Neural cell (in vitro differentiated cells): ENCODE results near the gene G6PD. TPM values are rescaled to one million over a fixed set of nuclear protein-coding genes. Genes with fewer than 3 reads are reported as not detected.

Experiments
- H2AFZ ChIP-seq: fragments of 200-600, 300-800 bp; sonication (generic), shearing (Covaris generic); 2 replicates; pipeline ENCODE4 v1.6.0; 2014; ENCODE audit warnings: low read depth, mild to moderate bottlenecking, antibody characterized with exemption, low read length, moderate library complexity
- H3F3A ChIP-seq: fragments of 200-600 bp; shearing (Covaris generic); 2 replicates; pipeline ENCODE4 v1.6.1; 2016; ENCODE audit warnings: mild to moderate bottlenecking, moderate library complexity, mixed read lengths, antibody characterized with exemption, low read length; ENCODE audit not compliant: insufficient read depth, poor library complexity, severe bottlenecking
- H3K27ac ChIP-seq: fragments of 200-600, 300-800 bp; sonication (generic), shearing (Covaris generic); 2 replicates; pipeline ENCODE4 v1.5.1; 2014; ENCODE audit warnings: mild to moderate bottlenecking, low read length, moderate library complexity
- H3K27me3 ChIP-seq: fragments of 300-800, 200-600 bp; sonication (generic), shearing (Covaris generic); 2 replicates; pipeline ENCODE4 v1.6.0; 2014; ENCODE audit warnings: mild to moderate bottlenecking, low read depth, low read length, moderate library complexity; ENCODE audit not compliant: insufficient read depth
- H3K36me3 ChIP-seq: fragments of 300-800, 200-600 bp; sonication (generic), shearing (Covaris generic); 2 replicates; pipeline ENCODE4 v1.5.1; 2014; ENCODE audit warnings: mild to moderate bottlenecking, antibody characterized with exemption, low read length, moderate library complexity; ENCODE audit not compliant: insufficient read depth
- H3K4me2 ChIP-seq: fragments of 300-800, 200-600 bp; sonication (generic), shearing (Covaris generic); 2 replicates; pipeline ENCODE4 v1.6.0; 2014; ENCODE audit warnings: mild to moderate bottlenecking, low read length
- H3K4me3 ChIP-seq: fragments of 300-800, 200-600 bp; sonication (generic), shearing (Covaris generic); 2 replicates; pipeline ENCODE4 v1.5.1; 2014; ENCODE audit warnings: mild to moderate bottlenecking, low read length, moderate library complexity
- H3K79me2 ChIP-seq: fragments of 200-600 bp; shearing (Covaris generic); replicated peaks from 2 replicates; pipeline ENCODE4 v1.6.0; 2014; ENCODE audit warnings: mild to moderate bottlenecking, low read length, moderate library complexity; ENCODE audit not compliant: insufficient read depth
- H3K9ac ChIP-seq: fragments of 300-800, 200-600 bp; sonication (generic), shearing (Covaris generic); 2 replicates; pipeline ENCODE4 v1.6.1; 2016; ENCODE audit warnings: mild to moderate bottlenecking, low read length, mixed read lengths
- H3K9me2 ChIP-seq: fragments of 200-600 bp; shearing (Covaris generic); 2 replicates; pipeline ENCODE4 v1.6.1; 2016; ENCODE audit warnings: mild to moderate bottlenecking, low read length, mixed read lengths; ENCODE audit not compliant: insufficient read depth
- H3K9me3 ChIP-seq: fragments of 200-600, 300-800 bp; sonication (generic), shearing (Covaris generic); 2 replicates; pipeline ENCODE4 v1.6.1; 2016; ENCODE audit warnings: mild to moderate bottlenecking, mixed run types, low read length, moderate library complexity, mixed read lengths
- H4K20me1 ChIP-seq: fragments of 200-600 bp; shearing (Covaris generic); 2 replicates; pipeline ENCODE4 v1.6.1; 2016; ENCODE audit warnings: mild to moderate bottlenecking, mixed run types; ENCODE audit not compliant: insufficient read depth
- EP300 ChIP-seq: fragments of 450-650 bp; conservative IDR thresholded peaks from 2 replicates; pipeline ENCODE4 v1.6.1; 2014; ENCODE audit warnings: antibody characterized with exemption, mild to moderate bottlenecking, moderate library complexity; ENCODE audit not compliant: poor library complexity, severe bottlenecking
- EZH2 ChIP-seq: fragments of 200-600, 300-800 bp; shearing (Covaris generic), sonication (generic); IDR thresholded peaks from 2 replicates; pipeline ENCODE4 v1.6.1; 2014; ENCODE audit warnings: antibody characterized with exemption, low read length, borderline replicate concordance, mild to moderate bottlenecking; ENCODE audit not compliant: insufficient read depth, poor library complexity, severe bottlenecking
- MXI1 ChIP-seq: fragments of 450-650 bp; conservative IDR thresholded peaks from 2 replicates; pipeline ENCODE4 v1.6.1; 2014; ENCODE audit warnings: antibody characterized with exemption, mild to moderate bottlenecking; ENCODE audit not compliant: poor library complexity, severe bottlenecking
- POLR2AphosphoS5 ChIP-seq: IDR thresholded peaks from 2 replicates; pipeline ENCODE4 v1.6.1; 2012
- RAD21 ChIP-seq: fragments of 450-650 bp; conservative IDR thresholded peaks from 2 replicates; pipeline ENCODE4 v1.6.1; 2014; ENCODE audit warnings: antibody characterized with exemption, mild to moderate bottlenecking, moderate library complexity
- REST ChIP-seq: IDR thresholded peaks from 2 replicates; pipeline ENCODE4 v1.6.1; 2012; ENCODE audit warnings: borderline replicate concordance
- SMC3 ChIP-seq: fragments of 450-650 bp; conservative IDR thresholded peaks from 2 replicates; pipeline ENCODE4 v1.6.1; 2014; ENCODE audit warnings: antibody characterized with exemption, mild to moderate bottlenecking, moderate library complexity; ENCODE audit not compliant: poor library complexity
- TAF1 ChIP-seq: IDR thresholded peaks from 2 replicates; pipeline ENCODE4 v1.6.1; 2012; ENCODE audit warnings: low read depth
- polyA plus RNA-seq: library from polyadenylated mRNA; depleted of rRNA; stranded (reverse); fragments of >200 nt; gene quantifications from 2 replicates; pipeline ENCODE4 v1.2.3, GENCODE V29; 2014
- TF ChIP-seq, protein P1 (sequence below): fragments of 450-650 bp; IDR thresholded peaks from 2 replicates; pipeline ENCODE4 v1.5.1; 2014; ENCODE audit warnings: antibody characterized with exemption, mild to moderate bottlenecking, moderate library complexity; ENCODE audit not compliant: poor library complexity, severe bottlenecking

G6PD gene
- polyA plus RNA-seq, 1 donor from 2014 or later: 18.8 TPM

DNA sequence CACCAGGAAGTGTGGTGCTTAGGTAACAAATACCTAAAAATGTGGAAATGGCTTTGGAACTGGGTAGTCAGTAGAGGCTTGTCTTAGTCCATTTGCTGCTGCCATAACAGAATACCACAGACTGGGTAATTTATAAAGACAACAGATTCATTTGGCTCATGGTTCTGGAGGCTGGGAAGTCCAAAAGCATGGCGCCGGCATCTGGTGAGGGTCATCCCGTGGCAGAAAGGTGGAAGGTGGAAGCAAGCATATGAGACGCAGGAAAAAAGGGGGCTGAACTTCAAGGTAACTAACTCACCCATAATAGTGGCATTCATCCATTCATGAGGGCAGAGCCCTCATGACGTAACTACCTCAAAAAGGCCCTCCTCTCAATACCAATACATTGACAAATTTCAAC, 37.2 kb downstream of the G6PD start:
- Histone ChIP-seq H3K27me3 (no peaks in the 10 kb centered on the region), H3K9me2 (no peaks in the 10 kb centered on the region), H3K36me3 (no peaks in the 10 kb centered on the region)

DNA sequence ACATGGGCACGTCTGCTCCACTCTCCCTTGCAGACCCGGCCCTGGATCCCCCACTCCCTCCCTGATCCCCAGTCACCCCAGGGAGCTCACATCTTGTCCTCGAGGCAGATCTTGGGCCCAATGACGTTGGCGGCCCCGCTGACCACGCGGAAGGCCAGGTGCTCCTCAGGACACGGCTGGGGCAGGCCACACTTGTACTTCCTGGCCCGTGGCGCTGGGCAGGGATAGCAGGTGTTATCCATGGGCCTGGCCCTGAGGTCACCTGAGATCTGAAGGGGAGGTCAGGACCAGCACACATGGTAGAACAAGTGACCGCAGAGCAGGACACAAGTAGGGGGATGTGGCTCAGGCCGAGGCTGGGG, 38.3 kb downstream of the G6PD start:
- Histone ChIP-seq H3K36me3 (no peaks in the 10 kb centered on the region), H3K4me3 (no peak overlapping the region), H3K9me2 (no peaks in the 10 kb centered on the region), H3K9ac (no peak overlapping the region), H3F3A (no peaks in the 10 kb centered on the region), H3K4me2 (no peak overlapping the region), H3K27me3 (no peaks in the 10 kb centered on the region), H3K79me2 (no peaks in the 10 kb centered on the region), H2AFZ (no peak overlapping the region), H3K27ac (no peak overlapping the region), H4K20me1 (no peaks in the 10 kb centered on the region), H3K9me3 (no peaks in the 10 kb centered on the region)
- TF ChIP-seq REST (no peak), RAD21 (no peak), EZH2 (no peak), SMC3 (no peak), MXI1 (no peak), TAF1 (no peak), POLR2AphosphoS5 (no peak), EP300 (no peak)
- TF ChIP-seq, protein P1, sequence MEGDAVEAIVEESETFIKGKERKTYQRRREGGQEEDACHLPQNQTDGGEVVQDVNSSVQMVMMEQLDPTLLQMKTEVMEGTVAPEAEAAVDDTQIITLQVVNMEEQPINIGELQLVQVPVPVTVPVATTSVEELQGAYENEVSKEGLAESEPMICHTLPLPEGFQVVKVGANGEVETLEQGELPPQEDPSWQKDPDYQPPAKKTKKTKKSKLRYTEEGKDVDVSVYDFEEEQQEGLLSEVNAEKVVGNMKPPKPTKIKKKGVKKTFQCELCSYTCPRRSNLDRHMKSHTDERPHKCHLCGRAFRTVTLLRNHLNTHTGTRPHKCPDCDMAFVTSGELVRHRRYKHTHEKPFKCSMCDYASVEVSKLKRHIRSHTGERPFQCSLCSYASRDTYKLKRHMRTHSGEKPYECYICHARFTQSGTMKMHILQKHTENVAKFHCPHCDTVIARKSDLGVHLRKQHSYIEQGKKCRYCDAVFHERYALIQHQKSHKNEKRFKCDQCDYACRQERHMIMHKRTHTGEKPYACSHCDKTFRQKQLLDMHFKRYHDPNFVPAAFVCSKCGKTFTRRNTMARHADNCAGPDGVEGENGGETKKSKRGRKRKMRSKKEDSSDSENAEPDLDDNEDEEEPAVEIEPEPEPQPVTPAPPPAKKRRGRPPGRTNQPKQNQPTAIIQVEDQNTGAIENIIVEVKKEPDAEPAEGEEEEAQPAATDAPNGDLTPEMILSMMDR: no peak

More for the DNA sequence above, 37.2 kb downstream of the G6PD start:
- no peak overlapping the region for H3K27ac ChIP-seq
- H3K4me2 ChIP-seq: no peak overlapping the region
- no peaks in the 10 kb centered on the region for H4K20me1 ChIP-seq
- H3F3A ChIP-seq: no peaks in the 10 kb centered on the region
- no peaks in the 10 kb centered on the region for H3K79me2 ChIP-seq
- H3K4me3 ChIP-seq: no peak overlapping the region
- H2AFZ ChIP-seq: no peak overlapping the region
- H3K9me3 ChIP-seq: no peaks in the 10 kb centered on the region
- H3K9ac ChIP-seq: no peak overlapping the region
- TF ChIP-seq REST: no peak
- no peak for TF ChIP-seq RAD21
- TF ChIP-seq SMC3: no peak
- TF ChIP-seq POLR2AphosphoS5: no peak
- TF ChIP-seq TAF1: no peak
- no peak for TF ChIP-seq EP300
- TF ChIP-seq EZH2: no peak
- TF ChIP-seq MXI1: no peak
- TF ChIP-seq, protein P1: no peak
